ENCODE results near the gene B9D2. TPM values are rescaled to one million over a fixed set of nuclear protein-coding genes. Genes with fewer than 3 reads are reported as not detected.

The B9D2 gene
- total RNA-seq, 1 donor from 2014 or later = 14.2 TPM

DNA sequence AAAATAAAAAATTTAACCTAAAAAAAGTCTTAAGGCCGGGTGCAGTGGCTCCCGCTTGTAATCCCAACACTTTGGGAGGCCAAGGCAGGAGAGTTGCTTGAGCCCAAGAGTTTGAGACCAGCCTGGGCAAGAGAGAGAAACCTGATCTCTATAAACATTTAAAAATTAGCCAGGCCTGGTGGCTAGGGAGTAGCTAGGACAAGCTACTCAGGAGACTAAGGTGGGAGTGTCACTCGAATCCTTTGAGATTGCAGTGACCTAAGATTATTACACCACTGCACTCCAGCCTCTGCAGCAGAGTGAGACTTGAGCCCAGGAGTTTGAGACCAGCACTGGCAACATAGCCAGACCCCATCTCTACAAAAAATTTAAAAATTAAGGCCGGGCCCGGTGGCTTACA, 52.9 kb downstream of the B9D2 start:
- Mint-ChIP-seq H3K4me3 (peak overlapping the region; percentile 99), H3K4me1 (peaks cover 65% of the 10 kb centered on the region), H3K27me3 (no peaks in the 10 kb centered on the region), H3K27ac (no peak overlapping the region), H3K36me3 (ENCODE audit: low read depth) (peaks cover 62% of the 10 kb centered on the region), H3K9me3 (no peaks in the 10 kb centered on the region)
- ATAC-seq (ENCODE audit: low read depth) (no peak), DNase-seq (no peak)
- intact Hi-C loops (cut with micrococcal nuclease) = no loop called here
- CTCF ChIA-PET = interaction anchor here (3.6 kb wide), 1 partner anchor 41 kb away, joined by 26 read pairs; no protein-coding TSS in a partner anchor
- POLR2A ChIA-PET = interaction anchor here (1.0 to 7.4 kb wide), 2 partner anchors 40 to 647 kb away, joined by 3 to 76 read pairs; no protein-coding TSS in a partner anchor
- TF ChIP-seq CTCF (IDR thresholded peaks at IDR 0.05) = no peak

GRCh38 chr19:41310033-41310831, 53.7 kb downstream of the B9D2 start, which contains the start of gene CCDC97:
CCDC97 (plus strand) TSS chr19:41310172; CDS start chr19:41310311, 139 bp downstream.
- ATAC-seq (ENCODE audit: low read depth) (peak; percentile 76), DNase-seq (peak; percentile 92)
- peak within 1 kb of the TSS; percentile 100 for H3K27ac Mint-ChIP-seq
- H3K4me1 Mint-ChIP-seq = peaks cover 65% of the 10 kb centered on the region
- no peaks in the 10 kb centered on the region for H3K27me3 Mint-ChIP-seq
- POLR2A ChIA-PET = interaction anchor here (0.6 to 7.4 kb wide), 10 partner anchors 10 to 646 kb away, joined by 3 to 76 read pairs (median 8); partner anchors contain the start of genes ACTMAP and HNRNPUL1
- TF ChIP-seq CTCF (IDR thresholded peaks at IDR 0.05) = no peak
- H3K36me3 Mint-ChIP-seq (ENCODE audit: low read depth) = peaks cover 65% of the 10 kb centered on the region
- CTCF ChIA-PET = interaction anchor here (0.9 to 5.5 kb wide), 5 partner anchors 11 to 261 kb away, joined by 3 to 45 read pairs (median 26); no protein-coding TSS in a partner anchor
- intact Hi-C loops (cut with micrococcal nuclease) = loop anchor here (1.0 kb wide), 3 partner anchors 16 to 87 kb away; partner anchors contain the start of genes BCKDHA and EXOSC5
- peak within 1 kb of the TSS; percentile 99 for H3K4me3 Mint-ChIP-seq
- H3K9me3 Mint-ChIP-seq = no peaks in the 10 kb centered on the region

- ChIA-PET POLR2A (interaction anchor here (0.7 to 7.4 kb wide), 12 partner anchors 9 to 559 kb away, joined by 3 to 76 read pairs (median 8); partner anchors contain the start of genes ACTMAP, B9D2, CEACAM21 and HNRNPUL1), CTCF (interaction anchor here (0.7 to 5.5 kb wide), 18 partner anchors 11 to 334 kb away, joined by 3 to 45 read pairs (median 4); partner anchors contain the start of genes B9D2 and HNRNPUL1)
- H3K4me3 Mint-ChIP-seq = peak overlapping the region; percentile 99
- H3K36me3 Mint-ChIP-seq (ENCODE audit: low read depth) = peaks cover 71% of the 10 kb centered on the region
- no peak for TF ChIP-seq CTCF (IDR thresholded peaks at IDR 0.05)
- no peaks in the 10 kb centered on the region for H3K9me3 Mint-ChIP-seq
- intact Hi-C loops (cut with micrococcal nuclease) = loop anchor here (1.0 to 5.0 kb wide), 4 partner anchors 17 to 263 kb away; partner anchors contain the start of genes BCKDHA and EXOSC5
- no peaks in the 10 kb centered on the region for H3K27me3 Mint-ChIP-seq
- H3K27ac Mint-ChIP-seq = peak overlapping the region; percentile 100
- peaks cover 67% of the 10 kb centered on the region for H3K4me1 Mint-ChIP-seq
- ATAC-seq (ENCODE audit: low read depth) (peak; percentile 1), DNase-seq (no peak)
Observed at GRCh38 chr19:41309180-41310032, 54.5 kb downstream of the B9D2 start.

DNA sequence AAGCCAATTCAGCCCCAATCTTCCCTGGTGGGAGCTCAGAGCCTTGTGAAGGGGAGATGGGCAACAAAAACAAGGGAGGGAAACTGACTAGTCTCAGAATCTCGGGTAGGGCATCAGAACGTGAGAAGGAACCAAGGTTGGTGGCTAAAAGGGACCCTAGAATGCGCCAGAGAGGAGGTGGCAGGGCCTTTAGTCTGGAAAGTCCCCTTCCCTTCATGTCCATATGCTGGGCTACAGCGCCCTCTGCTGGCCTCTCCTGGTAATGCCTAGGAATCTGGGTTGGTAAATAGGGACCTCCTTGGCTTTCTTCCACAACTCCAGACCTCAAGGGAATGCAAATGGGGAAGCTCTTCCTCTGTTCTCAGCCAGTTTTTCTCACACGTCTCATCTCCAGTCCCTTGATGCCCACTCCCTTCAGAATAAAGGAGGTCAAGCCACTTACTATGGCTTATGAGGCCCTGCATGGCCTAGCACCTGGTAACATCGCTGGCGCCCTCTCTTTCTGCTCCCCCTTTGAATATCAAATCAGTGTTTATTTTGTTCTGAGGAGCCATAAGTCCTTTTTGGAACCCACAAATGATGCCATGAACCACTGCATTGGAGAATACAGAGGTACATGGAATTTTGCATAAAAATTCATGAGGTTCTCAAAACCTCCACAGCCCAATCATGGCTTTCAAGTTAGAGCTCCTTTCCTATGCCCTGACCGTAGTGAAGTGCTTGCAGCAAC, 55.3 kb downstream of the B9D2 start:
- DNase-seq = peak; percentile 92
- TF ChIP-seq CTCF (IDR thresholded peaks at IDR 0.05) = peak; percentile 63
- intact Hi-C loops (cut with micrococcal nuclease) = loop anchor here (1.0 to 5.0 kb wide), 5 partner anchors 11 to 646 kb away; partner anchors contain the start of gene HNRNPUL1
- peak overlapping the region; percentile 99 for H3K4me3 Mint-ChIP-seq
- ATAC-seq (ENCODE audit: low read depth) = peak; percentile 63
- H3K9me3 Mint-ChIP-seq = no peaks in the 10 kb centered on the region
- peaks cover 74% of the 10 kb centered on the region for H3K4me1 Mint-ChIP-seq
- ChIA-PET CTCF (interaction anchor here (0.7 to 5.5 kb wide), 19 partner anchors 10 to 334 kb away, joined by 3 to 45 read pairs (median 3); partner anchors contain the start of genes B9D2 and HNRNPUL1), POLR2A (interaction anchor here (0.7 to 7.4 kb wide), 11 partner anchors 8 to 334 kb away, joined by 3 to 76 read pairs (median 8); partner anchors contain the start of genes B9D2, CEACAM21 and HNRNPUL1)
- no peaks in the 10 kb centered on the region for H3K27me3 Mint-ChIP-seq
- peaks cover 73% of the 10 kb centered on the region for H3K36me3 Mint-ChIP-seq (ENCODE audit: low read depth)
- H3K27ac Mint-ChIP-seq = peak overlapping the region; percentile 100

All from activated B cell treated with CpG ODN at 0.5 μM for 24 hours (primary cell).